Heart left ventricle (tissue), 13 donors: ENCODE results near the gene SLC12A4.

Experiments
- POLR2A ChIP-seq, 2 donors: fragments of 450-650 bp; IDR thresholded peaks; one replicate each; pipeline ENCODE4 v1.6.1; 2017; ENCODE audit warnings: antibody characterized with exemption in 2 of 2, mild to moderate bottlenecking in 2 of 2, moderate library complexity in 2 of 2
- TF ChIP-seq, protein P1 (sequence below), 12 donors: fragments of 200-600 bp; sonication (generic) in 4 of 12; IDR thresholded peaks; one replicate each; pipeline versions ENCODE4 v1.5.0 to v1.8.0; 2018 to 2022; ENCODE audit warnings: antibody characterized with exemption in 12 of 12, mild to moderate bottlenecking in 5 of 12
- donor health status: ischemic (EF 13 %, LVEDD 7.1; RV severe dilation, severe dysfunction).
- donor health status: DM: no; HTN: yes; CAD: no.
- donor health status: DM: no; HTN: no; CAD: no.
- donor health status: ischemic (EF 25% LVEDD 6.9; RV normal size, moderate dysfunction).
- donor health status: ischemic (EF 25% LVEDD 5.7; RV mildly dilated, moderate dysfunction).
- donor health status: ischemic (EF 35%, LVEDD 5.7; RV mildly dilated, moderate dysfunction).
- donor health status: nonischemic (EF 11% LVEDD 7.7; RV severe dilation, severe dysfunction).
- donor health status: DM: yes; HTN: yes; CAD: no.
- donor health status: PGD.
- donor health status: ischemic (EF 29% LVEDD 5.4; RV normal size, mild dysfunction).
- donor health status: nonischemic (EF 23%, LVEDD 6.1; RV moderate dilation, normal function).

- TF ChIP-seq, protein P1, sequence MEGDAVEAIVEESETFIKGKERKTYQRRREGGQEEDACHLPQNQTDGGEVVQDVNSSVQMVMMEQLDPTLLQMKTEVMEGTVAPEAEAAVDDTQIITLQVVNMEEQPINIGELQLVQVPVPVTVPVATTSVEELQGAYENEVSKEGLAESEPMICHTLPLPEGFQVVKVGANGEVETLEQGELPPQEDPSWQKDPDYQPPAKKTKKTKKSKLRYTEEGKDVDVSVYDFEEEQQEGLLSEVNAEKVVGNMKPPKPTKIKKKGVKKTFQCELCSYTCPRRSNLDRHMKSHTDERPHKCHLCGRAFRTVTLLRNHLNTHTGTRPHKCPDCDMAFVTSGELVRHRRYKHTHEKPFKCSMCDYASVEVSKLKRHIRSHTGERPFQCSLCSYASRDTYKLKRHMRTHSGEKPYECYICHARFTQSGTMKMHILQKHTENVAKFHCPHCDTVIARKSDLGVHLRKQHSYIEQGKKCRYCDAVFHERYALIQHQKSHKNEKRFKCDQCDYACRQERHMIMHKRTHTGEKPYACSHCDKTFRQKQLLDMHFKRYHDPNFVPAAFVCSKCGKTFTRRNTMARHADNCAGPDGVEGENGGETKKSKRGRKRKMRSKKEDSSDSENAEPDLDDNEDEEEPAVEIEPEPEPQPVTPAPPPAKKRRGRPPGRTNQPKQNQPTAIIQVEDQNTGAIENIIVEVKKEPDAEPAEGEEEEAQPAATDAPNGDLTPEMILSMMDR (IDR thresholded peaks at IDR 0.05) = no peak
- no peak for TF ChIP-seq POLR2A (IDR thresholded peaks at IDR 0.05)
Observed at GRCh38 chr16:67940446-67941089, 27.9 kb downstream of the SLC12A4 start.
